IPS-15b (cell line): ENCODE data around the gene APOL2.
"Not testable (repeated sequence)": the region's sequence is repeated elsewhere in the genome, so short reads cannot be mapped to it uniquely, and the experiment has no call there.

Experiments
- H3K27me3 ChIP-seq: one replicate; pipeline ENCODE4 v1.6.1; 2013; ENCODE audit warnings: low read length; ENCODE audit not compliant: control insufficient read depth, insufficient read depth
- H3K36me3 ChIP-seq: one replicate; pipeline ENCODE4 v1.6.1; 2013; ENCODE audit warnings: low read length; ENCODE audit not compliant: control insufficient read depth, insufficient read depth
- H3K4me1 ChIP-seq: one replicate; pipeline ENCODE4 v1.6.1; 2013; ENCODE audit warnings: mild to moderate bottlenecking, low read length; ENCODE audit not compliant: control insufficient read depth, insufficient read depth
- H3K4me3 ChIP-seq: one replicate; pipeline ENCODE4 v1.5.1; 2013; ENCODE audit warnings: low read depth, low read length
- H3K9ac ChIP-seq: one replicate; pipeline ENCODE4 v1.6.1; 2013; ENCODE audit warnings: low read depth, mild to moderate bottlenecking, low read length
- H3K9me3 ChIP-seq: one replicate; pipeline ENCODE4 v1.6.1; 2013; ENCODE audit warnings: mild to moderate bottlenecking, low read length; ENCODE audit not compliant: control insufficient read depth, insufficient read depth

Gene APOL2

DNA sequence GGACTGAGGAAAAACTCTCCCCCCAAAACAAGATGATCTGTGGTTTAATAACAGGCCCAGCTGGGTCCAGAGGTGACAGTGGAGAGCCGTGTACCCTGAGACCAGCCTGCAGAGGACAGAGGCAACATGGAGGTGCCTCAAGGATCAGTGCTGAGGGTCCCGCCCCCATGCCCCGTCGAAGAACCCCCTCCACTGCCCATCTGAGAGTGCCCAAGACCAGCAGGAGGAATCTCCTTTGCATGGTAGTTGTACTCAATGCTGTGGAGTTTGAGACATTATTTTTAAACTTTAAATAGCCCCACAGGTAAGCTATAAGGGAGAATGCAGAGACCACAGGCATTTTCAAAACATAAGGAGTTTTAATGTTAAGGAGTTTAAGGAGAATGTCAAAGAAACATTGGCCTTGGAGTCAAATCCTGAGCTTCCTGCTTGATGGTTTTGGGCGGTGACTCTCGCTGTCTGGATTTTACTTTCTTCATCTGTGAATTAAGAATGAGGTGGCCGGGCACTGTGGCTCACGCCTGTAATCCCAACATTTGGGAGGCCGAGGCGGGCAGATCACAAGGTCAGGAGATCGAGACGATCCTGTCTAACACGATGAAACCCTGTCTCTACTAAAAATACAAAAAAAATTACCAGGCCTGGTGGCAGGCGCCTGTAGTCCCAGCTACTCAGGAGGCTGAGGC lies 20.4 kb upstream of the APOL2 start:
- H3K9ac ChIP-seq: no peak overlapping the region
- no peaks in the 10 kb centered on the region for H3K27me3 ChIP-seq
- H3K4me1 ChIP-seq: peaks cover 15% of the 10 kb centered on the region
- H3K4me3 ChIP-seq: no peak overlapping the region
- no peaks in the 10 kb centered on the region for H3K36me3 ChIP-seq
- no peaks in the 10 kb centered on the region for H3K9me3 ChIP-seq

DNA sequence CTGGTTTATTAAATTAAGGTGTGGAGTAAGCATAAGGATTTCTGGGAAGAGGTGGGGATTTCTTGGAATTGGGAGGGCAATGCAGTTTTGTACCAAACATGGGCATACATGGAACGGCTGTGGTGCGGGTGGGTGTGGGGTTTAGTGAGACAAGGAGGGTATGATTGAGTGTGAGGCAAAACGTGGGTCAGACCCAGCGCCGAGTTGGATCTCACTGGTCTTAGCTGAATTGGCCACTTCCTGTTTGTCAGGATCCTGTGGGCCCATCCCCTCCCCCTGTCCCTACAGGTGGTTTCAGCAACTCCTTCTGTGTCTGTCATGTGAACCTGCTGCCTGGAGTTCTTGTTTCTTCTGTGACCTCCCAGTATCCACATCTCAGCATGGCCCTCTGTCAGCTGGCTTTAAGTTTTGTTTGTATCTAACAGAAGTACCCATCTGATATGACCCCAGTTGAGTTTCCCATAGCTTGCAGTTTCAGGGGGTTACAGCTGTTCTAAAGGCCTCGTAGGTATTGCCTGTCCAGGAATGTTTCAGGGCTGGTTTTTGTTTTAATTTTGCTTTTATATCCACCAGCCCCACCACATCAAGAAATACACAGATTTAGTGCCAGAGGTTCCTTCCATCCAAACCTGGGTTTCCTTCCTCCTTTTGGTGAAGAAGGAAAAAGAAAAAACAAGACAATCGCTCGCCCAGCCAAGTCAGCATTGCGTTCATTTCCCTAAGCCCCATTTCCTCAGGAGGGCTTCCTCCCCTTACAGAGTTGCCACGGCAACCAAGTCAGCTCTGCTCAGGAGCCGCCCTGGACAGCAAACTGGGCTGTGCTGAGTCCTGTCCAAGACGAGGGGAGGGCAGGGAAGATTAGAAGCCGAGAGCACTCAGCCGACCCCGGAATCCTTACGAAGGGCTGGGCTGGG lies 19.6 kb upstream of the APOL2 start:
- Histone ChIP-seq H3K4me1 (peaks cover 15% of the 10 kb centered on the region), H3K36me3 (no peaks in the 10 kb centered on the region), H3K27me3 (no peaks in the 10 kb centered on the region), H3K9me3 (no peaks in the 10 kb centered on the region), H3K9ac (no peak overlapping the region), H3K4me3 (no peak overlapping the region)

DNA sequence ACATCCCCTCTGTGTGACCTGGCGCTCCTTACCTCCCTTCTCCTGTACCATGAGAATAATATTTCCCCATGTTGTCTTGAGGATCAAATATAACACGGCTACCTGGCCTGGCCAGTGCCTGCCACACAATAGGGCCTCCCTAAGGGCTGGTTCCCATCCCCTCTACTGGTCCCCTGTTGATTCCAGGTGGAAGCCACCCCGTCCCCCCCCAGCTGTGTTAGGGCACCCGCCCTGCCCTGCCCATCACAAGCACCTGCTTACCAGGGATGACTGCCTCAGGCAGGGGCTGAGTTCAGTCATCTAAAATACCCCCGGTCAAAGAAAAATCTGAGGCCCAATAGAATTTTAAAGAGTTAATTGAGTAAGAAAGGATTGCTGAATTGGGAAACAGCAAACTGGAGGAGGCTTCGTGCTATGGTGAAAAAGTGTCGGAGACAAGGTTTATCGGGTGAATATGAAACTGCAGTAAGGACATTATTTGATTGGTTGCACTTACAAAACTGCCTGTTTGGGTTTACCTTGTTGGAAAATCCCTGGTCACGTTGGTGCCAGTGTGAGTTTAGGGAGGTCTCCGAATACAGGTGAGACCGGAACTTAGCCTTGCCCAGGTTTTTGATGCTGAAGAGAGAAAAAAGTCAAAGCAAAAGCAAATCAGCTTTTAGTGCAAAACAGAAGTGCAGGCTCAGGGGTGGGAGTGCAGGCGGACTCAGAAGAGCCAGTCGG lies 18.8 kb upstream of the APOL2 start:
- no peak overlapping the region for H3K9ac ChIP-seq
- no peaks in the 10 kb centered on the region for H3K36me3 ChIP-seq

DNA sequence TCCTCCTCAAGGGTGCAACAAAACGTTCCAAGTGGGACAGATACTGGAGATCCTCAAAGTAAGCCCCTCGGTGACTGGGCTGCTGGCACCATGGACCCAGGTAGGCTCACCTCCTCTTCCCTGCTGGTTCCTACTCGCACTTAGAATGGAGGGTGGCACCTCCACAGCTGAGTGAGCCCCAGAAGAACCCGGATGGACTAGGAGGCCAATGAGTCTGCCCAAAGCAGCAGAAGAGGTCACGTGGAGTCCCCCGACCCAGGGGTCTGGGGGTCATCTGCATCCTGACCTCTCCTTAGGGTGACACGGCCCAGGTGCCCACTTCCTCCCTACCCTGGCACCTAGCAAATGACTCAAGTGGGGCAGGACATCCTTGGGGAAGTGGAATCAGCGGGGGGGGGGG lies 18.0 kb upstream of the APOL2 start:
- H3K36me3 ChIP-seq: no peaks in the 10 kb centered on the region
- peaks cover 15% of the 10 kb centered on the region for H3K4me1 ChIP-seq
- no peak overlapping the region for H3K9ac ChIP-seq
- no peaks in the 10 kb centered on the region for H3K27me3 ChIP-seq
- no peak overlapping the region for H3K4me3 ChIP-seq
- no peaks in the 10 kb centered on the region for H3K9me3 ChIP-seq

More for the DNA sequence above, 18.8 kb upstream of the APOL2 start:
- Histone ChIP-seq H3K9me3 (no peaks in the 10 kb centered on the region), H3K4me3 (no peak overlapping the region), H3K4me1 (peaks cover 15% of the 10 kb centered on the region), H3K27me3 (no peaks in the 10 kb centered on the region)

DNA sequence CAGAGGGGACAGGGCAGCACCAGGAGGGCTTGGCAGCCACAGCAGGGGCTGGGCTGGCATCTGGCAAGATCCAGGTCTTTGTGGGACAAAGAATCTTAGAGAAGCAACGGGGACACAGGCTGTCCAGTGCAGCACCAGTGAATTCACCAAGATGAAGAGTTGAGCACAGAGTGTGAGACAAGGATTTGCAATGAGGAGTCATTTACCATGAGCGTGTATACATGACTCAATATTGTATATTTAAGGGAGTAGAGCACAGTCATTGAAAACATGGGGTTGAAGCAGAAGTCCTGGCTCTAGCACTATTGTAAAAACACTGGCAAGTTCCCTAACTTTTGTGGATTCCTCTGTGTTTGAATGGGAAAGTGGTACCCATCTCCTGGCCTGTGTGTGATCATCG lies 17.2 kb upstream of the APOL2 start:
- no peak overlapping the region for H3K9ac ChIP-seq
- H3K36me3 ChIP-seq: no peaks in the 10 kb centered on the region
- no peak overlapping the region for H3K4me3 ChIP-seq
- peaks cover 18% of the 10 kb centered on the region for H3K4me1 ChIP-seq
- H3K9me3 ChIP-seq: no peaks in the 10 kb centered on the region
- H3K27me3 ChIP-seq: no peaks in the 10 kb centered on the region

DNA sequence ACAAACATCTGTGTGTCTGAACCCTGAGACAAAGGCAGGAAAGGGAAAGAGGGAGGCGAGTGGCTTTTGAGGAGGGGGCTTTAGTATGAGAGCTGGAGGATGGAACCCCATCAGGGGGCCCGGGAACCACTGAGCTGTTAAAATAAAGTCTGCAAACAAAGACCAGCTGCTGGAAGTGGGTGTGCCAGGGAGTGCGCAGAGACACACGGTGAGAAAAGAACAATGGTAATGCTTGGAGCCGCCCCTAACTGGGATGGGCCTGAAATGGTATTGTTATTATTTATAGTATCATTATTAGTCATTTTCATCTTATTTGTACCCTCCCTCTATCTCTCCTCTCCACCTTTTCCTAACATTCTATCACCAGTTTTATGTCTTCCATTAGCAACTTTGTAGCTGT lies 16.2 kb upstream of the APOL2 start:
- not testable (repeated sequence) for H3K27me3 ChIP-seq, H3K9ac ChIP-seq, H3K4me3 ChIP-seq, H3K9me3 ChIP-seq, H3K36me3 ChIP-seq
- H3K4me1 ChIP-seq: peaks cover 20% of the 10 kb centered on the region

DNA sequence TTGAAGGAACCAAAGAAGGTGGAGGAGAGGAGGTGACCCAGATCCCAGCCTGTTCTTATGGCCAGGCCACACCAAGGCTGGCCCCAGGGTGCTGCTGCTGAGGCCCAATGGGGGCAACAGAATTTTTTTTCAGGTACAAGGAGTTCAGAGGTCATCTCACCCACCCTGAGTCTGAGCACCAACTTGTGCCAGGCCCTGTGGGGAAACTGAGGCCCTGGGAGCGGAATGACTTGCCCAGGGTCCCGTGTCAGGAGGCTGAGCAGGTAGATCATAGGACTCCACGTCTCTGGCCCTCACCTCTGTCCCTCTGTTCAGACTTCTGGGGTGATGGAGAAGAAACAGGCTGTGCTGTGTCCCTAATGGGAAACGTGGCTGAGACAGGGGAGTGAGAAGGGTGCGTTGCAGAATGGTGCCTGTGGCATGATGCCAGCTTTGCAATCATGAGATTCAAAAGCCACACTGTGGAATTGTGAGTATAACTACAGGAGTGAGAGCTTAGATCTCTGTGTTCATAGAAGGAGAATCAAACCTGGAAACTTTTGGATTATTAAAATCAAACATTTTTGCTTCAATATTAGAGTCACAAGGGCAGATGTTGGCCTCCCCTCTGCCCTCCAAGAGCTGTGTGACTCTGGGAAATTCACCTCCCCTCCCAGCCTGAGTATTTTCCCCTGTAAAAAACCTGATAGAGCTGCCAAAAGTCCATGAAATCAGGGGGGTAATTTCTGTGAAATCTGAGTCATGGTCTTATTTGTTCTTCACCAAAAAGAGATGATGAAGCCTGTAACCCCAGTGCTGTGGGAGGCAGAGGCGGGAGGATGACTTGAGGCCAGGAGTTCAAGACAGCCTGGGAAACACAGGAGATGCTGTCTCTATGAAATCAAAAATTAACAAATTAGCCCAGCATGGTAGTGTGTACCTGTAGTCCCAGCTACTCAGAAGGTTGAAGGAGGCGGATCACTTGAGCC lies 14.5 kb upstream of the APOL2 start:
- Histone ChIP-seq H3K9me3 (peaks cover 1% of the 10 kb centered on the region), H3K4me3 (no peak overlapping the region), H3K9ac (no peak overlapping the region), H3K36me3 (no peaks in the 10 kb centered on the region), H3K27me3 (no peaks in the 10 kb centered on the region), H3K4me1 (peaks cover 9% of the 10 kb centered on the region)

DNA sequence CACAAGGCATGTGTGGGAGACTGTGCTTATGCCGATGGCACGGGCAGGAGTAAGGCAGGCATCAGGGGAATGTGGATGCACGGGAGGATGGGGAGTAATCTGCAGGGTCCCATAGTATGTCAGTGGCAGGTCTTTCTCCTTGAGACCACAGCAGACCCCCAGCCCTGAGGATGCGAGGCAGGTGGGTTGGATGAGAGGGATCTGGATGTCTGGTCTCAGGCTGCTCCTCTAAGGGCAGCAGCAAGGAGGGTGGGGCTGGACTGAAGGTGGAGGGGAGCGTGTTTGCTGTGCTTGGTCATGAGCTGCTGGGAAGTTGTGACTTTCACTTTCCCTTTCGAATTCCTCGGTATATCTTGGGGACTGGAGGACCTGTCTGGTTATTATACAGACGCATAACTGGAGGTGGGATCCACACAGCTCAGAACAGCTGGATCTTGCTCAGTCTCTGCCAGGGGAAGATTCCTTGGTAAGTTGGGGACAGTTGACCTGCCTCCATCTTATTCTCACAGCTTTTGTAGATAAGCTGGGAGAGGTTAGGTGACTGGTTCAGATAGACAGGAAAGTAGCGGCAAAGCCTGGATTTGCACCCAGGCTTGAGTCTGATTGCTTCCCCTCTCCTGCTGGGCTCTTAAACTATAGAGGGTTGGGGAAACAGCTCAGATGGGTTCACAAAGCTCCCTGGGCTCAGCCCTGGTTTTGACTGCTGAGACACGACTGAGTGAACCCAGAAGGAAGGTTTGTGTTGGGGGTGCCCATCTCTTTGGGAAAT lies 13.6 kb upstream of the APOL2 start, which contains the start of gene APOL1:
Gene APOL1, plus strand, starts transcription at position 380 of the 769 bp plus-strand sequence. CDS start 1,823 bp downstream, outside the sequence.
- Histone ChIP-seq H3K9me3 (peaks cover 6% of the 10 kb centered on the region), H3K9ac (no peak within 1 kb of the TSS), H3K4me1 (peaks cover 5% of the 10 kb centered on the region), H3K27me3 (no peaks in the 10 kb centered on the region), H3K36me3 (no peaks in the 10 kb centered on the region), H3K4me3 (no peak within 1 kb of the TSS)

DNA sequence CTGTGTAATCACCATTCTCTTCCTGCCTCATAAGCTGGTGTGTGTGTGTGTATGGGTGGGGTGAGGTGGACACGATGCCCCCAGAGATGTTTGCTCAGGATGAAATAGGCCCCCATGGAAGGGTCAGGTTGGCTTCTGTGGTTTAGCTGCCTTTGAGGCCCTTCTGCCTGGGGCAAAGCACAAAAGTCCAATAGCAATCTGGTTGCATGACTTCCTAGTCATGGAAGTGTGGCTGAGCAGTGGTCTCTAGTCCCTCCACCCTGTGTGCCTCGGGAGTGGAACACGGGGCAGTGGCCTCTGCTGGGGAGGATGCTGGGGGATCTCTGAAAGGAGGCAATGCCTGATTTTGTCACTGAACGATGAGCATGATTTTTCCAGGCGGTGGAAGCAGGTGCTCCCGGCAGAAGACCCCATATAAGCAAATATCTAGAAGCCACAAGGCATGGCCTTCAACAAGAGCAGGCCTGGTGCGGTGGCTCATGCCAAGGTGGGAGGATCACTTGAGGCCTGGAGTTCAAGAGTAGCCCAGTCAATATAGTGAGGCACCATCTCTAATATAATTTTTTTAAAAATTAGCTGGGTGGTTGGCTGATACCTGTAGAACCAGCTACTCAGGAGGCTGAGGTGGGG lies 12.8 kb upstream of the APOL2 start:
- H3K9me3 ChIP-seq, H3K27me3 ChIP-seq, H3K9ac ChIP-seq, H3K36me3 ChIP-seq, H3K4me1 ChIP-seq, H3K4me3 ChIP-seq: not testable (repeated sequence)

DNA sequence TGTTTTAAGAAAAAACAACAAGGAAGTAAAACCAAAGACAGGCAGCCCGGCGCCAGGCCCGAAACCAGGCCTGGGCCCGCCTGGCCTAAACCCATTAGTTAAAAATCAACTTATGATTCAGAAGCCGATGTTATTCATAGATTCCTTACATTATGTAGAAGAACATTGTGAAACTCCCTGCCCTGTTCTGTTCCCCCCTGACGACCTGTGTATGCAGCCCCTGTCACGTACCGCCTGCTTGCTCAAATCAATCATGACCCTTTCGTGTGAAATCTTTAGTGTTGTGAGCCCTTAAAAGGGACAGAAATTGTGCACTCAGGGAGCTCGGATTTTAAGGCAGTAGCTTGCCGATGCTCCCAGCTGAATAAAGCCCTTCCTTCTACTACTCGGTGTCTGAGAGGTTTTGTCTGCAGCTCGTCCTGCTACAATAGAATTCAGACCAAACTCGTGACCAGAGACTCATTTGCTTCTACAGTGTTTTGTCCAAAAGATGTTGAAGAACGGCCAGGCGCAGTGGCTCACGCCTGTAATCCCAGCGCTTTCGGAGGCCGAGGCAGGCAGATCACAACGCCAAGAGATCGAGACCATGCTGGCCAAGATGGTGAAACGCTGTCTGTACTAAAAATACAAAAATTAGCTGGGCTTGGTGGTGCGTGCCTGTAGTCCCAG lies 11.1 kb upstream of the APOL2 start:
- H3K36me3 ChIP-seq, H3K4me1 ChIP-seq, H3K27me3 ChIP-seq, H3K9me3 ChIP-seq, H3K4me3 ChIP-seq, H3K9ac ChIP-seq: not testable (repeated sequence)
